SH-SY5Y (cell line): ENCODE measurements around the gene ASB14.

Experiments used
- GATA2 ChIP-seq: IDR thresholded peaks from 2 replicates; pipeline ENCODE4 v1.6.1; 2011; ENCODE audit warnings: mild to moderate bottlenecking, low read depth, low read length
- GATA3 ChIP-seq: IDR thresholded peaks from 2 replicates; pipeline ENCODE4 v1.6.1; 2011; ENCODE audit warnings: low read depth, mild to moderate bottlenecking, low read length, moderate library complexity

DNA sequence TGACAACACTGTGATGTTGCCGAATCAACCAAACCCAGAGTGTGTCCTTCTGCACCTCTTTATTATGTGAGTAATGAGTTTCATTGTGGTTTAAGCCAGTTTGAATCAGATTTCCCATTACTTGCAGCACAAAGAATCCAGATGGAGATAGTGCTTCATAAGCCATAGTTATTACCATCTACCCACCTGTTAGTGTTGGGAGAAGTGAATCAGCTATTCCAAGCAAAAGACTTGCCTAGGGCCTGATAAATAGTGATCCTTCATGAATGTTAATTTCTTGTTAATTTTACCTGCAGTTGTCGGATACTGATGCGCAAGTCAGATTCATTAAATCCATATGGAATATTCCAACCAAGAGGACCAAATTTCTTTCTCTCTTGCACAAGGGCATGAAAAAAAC, 21.7 kb upstream of the ASB14 start:
- TF ChIP-seq GATA2, result no peak
- no peak for TF ChIP-seq GATA3
